ENCODE measurements around the gene KRTAP19-1. TPM values are rescaled to one million over a fixed set of nuclear protein-coding genes. Genes with fewer than 3 reads are reported as not detected.
"Not testable (repeated sequence)": the region's sequence is repeated elsewhere in the genome, so short reads cannot be mapped to it uniquely, and the experiment has no call there.

Gene KRTAP19-1
- polyA plus RNA-seq (2012; ENCODE audit: missing spikeins) = not detected

DNA sequence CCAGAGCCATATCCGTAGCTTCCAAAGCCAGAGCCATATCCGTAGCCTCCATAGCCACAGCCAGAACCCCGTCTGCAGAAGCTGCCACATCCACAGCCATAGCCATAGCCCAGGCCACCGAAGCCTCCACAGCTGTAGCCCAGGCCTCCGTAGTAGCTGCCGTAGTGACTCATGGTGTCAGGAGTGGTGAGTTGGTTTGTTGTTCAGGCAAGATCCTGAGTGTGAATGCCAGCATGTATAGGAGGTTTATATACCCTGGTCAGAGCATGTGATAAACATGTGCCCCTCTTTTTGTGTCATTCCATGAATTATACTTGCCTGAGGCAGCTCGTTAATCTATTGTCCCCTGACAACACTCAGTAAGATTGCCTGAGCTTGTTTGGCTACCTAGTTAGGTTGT is at the start of gene KRTAP19-1:
Gene KRTAP19-1, minus strand, starts transcription at position 223 of the 400 bp plus-strand sequence. Its CDS starts 50 bp downstream, at position 173.
- TF ChIP-seq POLR2AphosphoS5 (IDR thresholded peaks at IDR 0.05; ENCODE audit: low read depth, low read length) (no peak), TAF1 (IDR thresholded peaks at IDR 0.05; ENCODE audit: borderline replicate concordance, low read depth, low read length) (no peak), POLR2A (IDR thresholded peaks at IDR 0.05; ENCODE audit: low read depth, low read length) (no peak)
- DNase-seq (ENCODE audit: insufficient read length) = no peak
- FAIRE-seq = no peak

DNA sequence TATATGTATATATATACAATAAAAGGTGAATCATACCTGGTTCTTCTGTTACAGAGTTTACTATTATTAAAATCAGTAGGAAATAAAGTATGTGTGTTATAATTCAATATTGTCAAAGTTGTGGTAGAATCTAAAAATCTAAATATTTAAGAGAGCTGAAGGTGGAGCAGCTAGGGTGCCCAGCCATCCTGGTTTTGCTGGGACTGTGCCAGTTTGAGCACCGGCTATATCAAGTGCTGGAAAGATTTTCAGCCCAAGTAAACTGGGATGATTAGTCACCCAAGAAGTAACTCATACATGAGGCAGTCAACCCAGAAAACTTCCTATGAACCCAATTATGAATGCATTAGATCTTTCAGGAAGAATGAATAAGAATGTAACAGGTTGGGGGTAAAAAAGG is 38.7 kb upstream of the KRTAP19-1 start:
- FAIRE-seq (no peak), DNase-seq (ENCODE audit: insufficient read length) (no peak)
- TF ChIP-seq POLR2AphosphoS5 (IDR thresholded peaks at IDR 0.05; ENCODE audit: low read depth, low read length) (no peak), TAF1 (IDR thresholded peaks at IDR 0.05; ENCODE audit: borderline replicate concordance, low read depth, low read length) (no peak), POLR2A (IDR thresholded peaks at IDR 0.05; ENCODE audit: low read depth, low read length) (no peak)

DNA sequence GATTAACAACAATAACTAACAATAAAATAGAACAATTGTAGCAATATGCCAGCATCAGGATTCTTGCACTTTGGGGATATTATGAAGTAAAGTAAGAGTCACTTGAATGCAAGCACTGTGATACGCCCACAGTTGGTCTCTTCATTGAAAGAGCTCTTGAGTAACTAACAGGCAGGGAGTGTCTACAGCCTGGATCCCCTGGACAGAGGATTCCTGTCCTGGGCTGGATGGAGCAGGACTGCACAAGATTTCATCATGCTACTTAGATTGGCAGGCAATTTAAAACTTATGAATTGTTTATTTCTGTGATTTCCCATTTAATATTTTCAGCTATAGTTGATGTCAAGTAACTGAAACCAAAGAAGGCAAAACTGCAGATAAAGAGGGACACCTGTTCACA is 35.5 kb upstream of the KRTAP19-1 start:
- no peak for DNase-seq (ENCODE audit: insufficient read length)
- no peak for FAIRE-seq
- TF ChIP-seq TAF1 (IDR thresholded peaks at IDR 0.05; ENCODE audit: borderline replicate concordance, low read depth, low read length) = no peak
- TF ChIP-seq POLR2AphosphoS5 (IDR thresholded peaks at IDR 0.05; ENCODE audit: low read depth, low read length) = no peak
- TF ChIP-seq POLR2A (IDR thresholded peaks at IDR 0.05; ENCODE audit: low read depth, low read length) = no peak

DNA sequence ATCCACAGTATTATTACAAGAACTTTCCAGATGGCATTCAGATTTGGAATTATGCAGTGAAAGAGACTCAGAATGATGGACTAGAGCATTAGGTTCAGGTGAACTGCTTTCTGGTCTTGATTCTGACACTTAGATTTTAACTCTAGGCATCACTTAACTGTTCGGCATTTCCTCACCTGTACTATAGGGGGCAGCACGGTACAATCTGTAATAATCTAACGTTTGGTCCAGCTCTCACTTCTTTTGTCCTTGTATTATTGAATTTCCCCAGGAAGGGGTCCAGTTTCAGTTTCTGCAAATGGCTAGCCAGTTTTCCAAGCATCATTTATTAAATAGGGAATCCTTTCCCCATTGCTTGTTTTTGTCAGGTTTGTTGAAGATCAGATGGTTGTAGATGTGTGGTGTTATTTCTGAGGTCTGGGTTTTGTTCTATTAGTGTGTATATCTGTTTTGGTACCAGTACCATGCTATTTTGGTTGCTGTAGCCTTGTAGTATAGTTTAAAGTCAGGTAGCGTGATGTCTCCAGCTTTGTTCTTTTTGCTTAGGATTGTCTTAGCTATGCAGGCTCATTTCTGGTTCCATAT is 25.5 kb upstream of the KRTAP19-1 start:
- FAIRE-seq; DNase-seq (ENCODE audit: insufficient read length): not testable (repeated sequence)

DNA sequence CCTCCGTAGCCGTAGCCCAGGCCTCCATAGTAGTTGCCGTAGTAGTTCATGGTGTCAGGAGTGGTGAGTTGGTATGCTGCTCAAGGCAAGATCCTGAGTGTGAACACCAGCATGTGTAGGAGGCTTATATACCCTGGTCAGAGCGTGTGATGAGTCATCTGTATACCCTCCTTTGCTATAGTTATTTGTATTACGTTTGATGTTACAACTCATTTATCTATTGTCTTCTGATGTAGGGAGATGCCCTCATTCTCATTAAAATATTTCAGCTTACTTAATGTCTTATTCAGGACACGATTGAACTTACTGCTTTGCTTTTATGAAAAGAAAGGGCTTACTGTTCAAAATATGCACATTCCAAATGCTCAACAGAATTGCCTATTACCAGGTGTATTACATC is 21.9 kb upstream of the KRTAP19-1 start, which contains the start of gene KRTAP19-5:
Gene KRTAP19-5, minus strand, starts transcription at position 101 of the 400 bp plus-strand sequence. Its CDS starts 51 bp downstream, at position 50.
- DNase-seq (ENCODE audit: insufficient read length) = no peak
- TF ChIP-seq TAF1 (IDR thresholded peaks at IDR 0.05; ENCODE audit: borderline replicate concordance, low read depth, low read length) (no peak), POLR2AphosphoS5 (IDR thresholded peaks at IDR 0.05; ENCODE audit: low read depth, low read length) (no peak), POLR2A (IDR thresholded peaks at IDR 0.05; ENCODE audit: low read depth, low read length) (no peak)
- no peak for FAIRE-seq

DNA sequence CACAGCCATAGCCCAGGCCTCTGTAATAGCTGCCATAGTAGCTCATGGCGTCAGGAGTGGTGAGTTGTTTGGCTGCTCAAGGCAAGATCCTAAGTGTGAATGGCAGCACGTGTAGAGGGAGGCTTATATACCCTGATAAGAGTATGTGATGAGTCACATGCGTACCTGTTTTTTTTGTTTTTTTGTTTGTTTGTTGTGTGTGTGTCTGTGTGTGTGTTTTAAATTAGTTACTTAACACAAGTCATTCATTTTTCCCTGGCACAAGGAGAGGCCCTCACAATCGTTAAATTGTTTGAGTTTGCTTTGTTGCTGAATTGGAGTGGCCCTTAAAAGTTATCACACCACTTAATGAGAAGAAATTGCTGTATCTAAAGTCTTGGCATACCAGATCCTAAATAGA is 16.9 kb upstream of the KRTAP19-1 start, which contains the start of gene KRTAP19-4:
Gene KRTAP19-4, minus strand, starts transcription at position 101 of the 400 bp plus-strand sequence. Its CDS starts 55 bp downstream, at position 46.
- DNase-seq (ENCODE audit: insufficient read length) (no peak), FAIRE-seq (no peak)
- TF ChIP-seq POLR2A (IDR thresholded peaks at IDR 0.05; ENCODE audit: low read depth, low read length) (no peak), POLR2AphosphoS5 (IDR thresholded peaks at IDR 0.05; ENCODE audit: low read depth, low read length) (no peak), TAF1 (IDR thresholded peaks at IDR 0.05; ENCODE audit: borderline replicate concordance, low read depth, low read length) (no peak)

DNA sequence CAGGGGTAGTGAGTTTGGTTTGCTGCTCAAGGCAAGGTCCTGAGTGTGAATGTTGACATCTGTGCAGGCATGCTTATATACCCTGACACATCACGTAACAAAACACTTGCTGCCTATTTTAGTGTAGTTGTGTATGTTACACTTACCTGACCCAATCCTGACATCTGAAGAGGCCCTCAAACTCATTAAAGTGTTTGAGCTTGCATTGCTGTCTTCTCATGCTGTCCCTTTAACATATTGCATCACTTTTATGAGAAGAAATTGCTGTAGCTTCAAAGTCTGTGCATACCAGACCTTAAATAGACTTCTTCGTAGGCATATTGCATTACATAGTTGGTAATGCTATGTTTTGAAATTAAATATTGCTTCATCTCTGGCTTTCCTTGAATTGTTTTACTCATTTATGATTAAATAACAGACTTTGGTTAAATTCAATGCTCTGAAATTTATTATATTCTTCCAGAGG is 11.8 kb upstream of the KRTAP19-1 start, which contains the start of gene KRTAP19-3:
Gene KRTAP19-3, minus strand, starts transcription at position 51 of the 466 bp plus-strand sequence. CDS start 56 bp downstream, outside the sequence.
- TF ChIP-seq TAF1 (IDR thresholded peaks at IDR 0.05; ENCODE audit: borderline replicate concordance, low read depth, low read length) (no peak), POLR2A (IDR thresholded peaks at IDR 0.05; ENCODE audit: low read depth, low read length) (no peak)
- no peak for DNase-seq (ENCODE audit: insufficient read length)

DNA sequence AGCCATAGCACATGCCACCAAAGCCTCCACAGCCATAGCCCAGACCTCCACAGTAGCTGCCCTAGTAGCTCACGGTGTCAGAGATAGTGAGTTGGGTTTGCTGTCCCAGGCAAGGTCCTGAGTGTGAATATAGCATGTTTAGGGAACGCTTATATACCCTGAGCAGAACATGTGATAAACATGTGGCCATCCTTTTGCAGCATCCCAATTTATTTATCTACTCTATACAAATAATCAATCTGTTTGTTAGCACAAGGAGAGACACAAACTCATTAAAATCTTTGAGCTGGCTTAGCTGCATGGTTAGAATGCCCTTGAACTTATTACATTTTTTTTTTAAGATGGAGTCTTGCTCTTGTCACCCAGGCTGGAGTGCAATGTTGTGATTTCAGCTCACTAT is 7.2 kb upstream of the KRTAP19-1 start, which contains the start of gene KRTAP19-2:
Gene KRTAP19-2, minus strand, starts transcription at position 101 of the 400 bp plus-strand sequence. Its CDS starts 88 bp downstream, at position 13.
- TF ChIP-seq POLR2A (IDR thresholded peaks at IDR 0.05; ENCODE audit: low read depth, low read length) (no peak), POLR2AphosphoS5 (IDR thresholded peaks at IDR 0.05; ENCODE audit: low read depth, low read length) (no peak), TAF1 (IDR thresholded peaks at IDR 0.05; ENCODE audit: borderline replicate concordance, low read depth, low read length) (no peak)
- no peak for DNase-seq (ENCODE audit: insufficient read length)
- FAIRE-seq = no peak

More for the DNA sequence above, 11.8 kb upstream of the KRTAP19-1 start, which contains the start of gene KRTAP19-3:
- FAIRE-seq = no peak

DNA sequence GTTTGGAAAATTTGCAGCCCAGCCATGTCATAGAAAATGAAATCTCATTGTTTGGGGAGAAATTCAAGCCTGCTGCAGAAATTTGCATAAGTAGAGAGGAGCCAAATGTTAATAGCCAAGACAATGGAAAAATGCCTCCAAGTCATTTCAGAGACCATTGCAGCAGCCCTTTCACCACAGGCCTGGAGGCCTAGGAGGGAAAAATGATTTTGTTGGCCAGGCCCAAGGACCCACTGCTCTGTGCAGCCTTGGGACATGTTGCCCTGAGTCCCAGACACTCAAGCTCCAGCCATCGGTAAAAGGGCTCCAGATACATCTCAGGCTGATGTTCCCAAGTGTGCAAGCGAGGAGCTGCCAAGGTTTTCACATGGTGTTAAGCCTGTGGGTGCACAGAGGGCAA is 6.0 kb upstream of the KRTAP19-1 start:
- FAIRE-seq (no peak), DNase-seq (ENCODE audit: insufficient read length) (no peak)
- TF ChIP-seq POLR2A (IDR thresholded peaks at IDR 0.05; ENCODE audit: low read depth, low read length) (no peak), TAF1 (IDR thresholded peaks at IDR 0.05; ENCODE audit: borderline replicate concordance, low read depth, low read length) (no peak), POLR2AphosphoS5 (IDR thresholded peaks at IDR 0.05; ENCODE audit: low read depth, low read length) (no peak)

DNA sequence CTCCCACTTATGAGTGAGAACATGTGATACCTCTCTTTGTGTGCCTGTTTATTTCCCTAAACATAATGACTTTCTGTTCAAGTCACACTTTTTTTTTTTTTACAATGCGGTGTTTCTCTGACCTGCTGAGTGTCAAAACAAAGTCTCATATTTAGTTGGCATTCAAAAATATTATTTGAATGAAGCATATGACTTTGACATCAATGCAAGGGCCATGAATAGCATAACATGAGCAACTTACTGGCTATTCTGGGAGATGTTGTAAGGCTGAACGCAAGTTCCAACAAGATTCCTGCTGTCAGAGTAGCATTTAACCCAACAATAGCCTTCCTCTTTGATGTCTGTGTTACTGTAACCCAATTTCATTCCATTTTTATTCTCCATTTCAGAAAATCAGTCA is 2.0 kb upstream of the KRTAP19-1 start:
- TF ChIP-seq POLR2AphosphoS5 (IDR thresholded peaks at IDR 0.05; ENCODE audit: low read depth, low read length) (no peak), TAF1 (IDR thresholded peaks at IDR 0.05; ENCODE audit: borderline replicate concordance, low read depth, low read length) (no peak), POLR2A (IDR thresholded peaks at IDR 0.05; ENCODE audit: low read depth, low read length) (no peak)
- DNase-seq (ENCODE audit: insufficient read length) (no peak), FAIRE-seq (no peak)

DNA sequence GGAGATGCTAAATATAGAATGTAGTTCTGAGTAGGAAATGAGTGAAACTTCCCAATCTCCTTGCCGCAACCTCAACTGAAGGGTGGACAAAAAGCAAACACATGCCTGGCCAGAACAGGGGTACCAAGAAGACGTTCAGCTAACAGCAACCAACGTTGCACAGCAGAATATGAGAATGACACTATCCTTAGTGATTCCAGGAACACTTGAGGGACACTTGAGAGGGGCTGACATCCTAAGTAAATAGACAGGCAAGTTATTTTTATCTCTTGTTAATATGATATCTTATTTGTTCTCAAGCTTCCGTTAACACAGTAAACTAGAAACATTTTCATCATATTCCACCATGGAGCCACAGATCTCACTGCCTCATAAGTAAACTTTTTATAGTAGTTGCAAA is 908 bp downstream of the KRTAP19-1 start:
- no peak for TF ChIP-seq POLR2A (IDR thresholded peaks at IDR 0.05; ENCODE audit: low read depth, low read length)
- TF ChIP-seq POLR2AphosphoS5 (IDR thresholded peaks at IDR 0.05; ENCODE audit: low read depth, low read length) = no peak
- TF ChIP-seq TAF1 (IDR thresholded peaks at IDR 0.05; ENCODE audit: borderline replicate concordance, low read depth, low read length) = no peak
- no peak for FAIRE-seq
- no peak for DNase-seq (ENCODE audit: insufficient read length)

DNA sequence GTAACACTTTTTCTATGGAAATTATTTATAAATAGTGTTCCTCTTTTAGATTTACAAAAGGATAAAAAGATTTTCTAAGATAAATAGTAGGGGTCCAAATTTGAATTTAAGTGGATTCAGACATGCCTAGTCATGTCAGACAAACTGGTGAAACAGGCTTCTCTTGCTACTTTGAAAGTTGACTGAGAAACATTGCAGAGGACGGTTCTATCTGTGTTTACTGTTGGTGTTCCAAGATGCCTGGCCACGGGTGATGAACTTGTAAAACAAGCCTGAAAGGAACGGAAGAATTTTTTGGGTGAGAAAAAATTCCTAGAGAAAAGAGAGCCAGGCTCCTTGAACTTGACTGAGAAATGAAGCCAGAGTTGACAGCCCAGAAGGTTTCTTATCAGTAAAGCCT is 2.2 kb downstream of the KRTAP19-1 start:
- no peak for TF ChIP-seq POLR2A (IDR thresholded peaks at IDR 0.05; ENCODE audit: low read depth, low read length)
- no peak for TF ChIP-seq TAF1 (IDR thresholded peaks at IDR 0.05; ENCODE audit: borderline replicate concordance, low read depth, low read length)
- no peak for TF ChIP-seq POLR2AphosphoS5 (IDR thresholded peaks at IDR 0.05; ENCODE audit: low read depth, low read length)
- DNase-seq (ENCODE audit: insufficient read length) (no peak), FAIRE-seq (no peak)
